LNCAP (cell line): ENCODE data around the gene PI4KA.

Source experiments
- CTCF ChIP-seq: fragments of 450-650 bp; IDR thresholded peaks from 2 replicates; pipeline ENCODE4 v1.5.1; 2017; ENCODE audit warnings: mild to moderate bottlenecking

The PI4KA gene

DNA sequence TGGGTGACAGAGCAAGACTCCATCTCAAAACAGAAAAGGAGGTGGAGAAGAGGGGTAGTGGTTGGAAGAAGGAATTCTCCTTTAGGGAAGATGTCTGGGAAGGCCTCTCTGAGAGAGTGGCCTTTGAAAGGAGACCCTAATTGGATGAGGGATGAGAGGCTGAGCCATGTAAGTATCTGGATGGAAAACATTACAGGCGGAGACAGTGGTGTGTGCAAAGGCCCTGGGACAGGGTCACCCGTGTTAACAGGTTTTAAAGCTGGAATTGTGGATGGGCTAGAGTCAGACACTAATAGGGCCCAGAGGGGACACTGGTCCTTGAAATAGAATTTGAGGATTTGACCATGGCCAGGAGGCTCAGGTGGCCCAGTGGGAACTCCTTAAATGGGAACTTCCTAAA is 10.6 kb upstream of the PI4KA start:
- TF ChIP-seq CTCF, result no peak

DNA sequence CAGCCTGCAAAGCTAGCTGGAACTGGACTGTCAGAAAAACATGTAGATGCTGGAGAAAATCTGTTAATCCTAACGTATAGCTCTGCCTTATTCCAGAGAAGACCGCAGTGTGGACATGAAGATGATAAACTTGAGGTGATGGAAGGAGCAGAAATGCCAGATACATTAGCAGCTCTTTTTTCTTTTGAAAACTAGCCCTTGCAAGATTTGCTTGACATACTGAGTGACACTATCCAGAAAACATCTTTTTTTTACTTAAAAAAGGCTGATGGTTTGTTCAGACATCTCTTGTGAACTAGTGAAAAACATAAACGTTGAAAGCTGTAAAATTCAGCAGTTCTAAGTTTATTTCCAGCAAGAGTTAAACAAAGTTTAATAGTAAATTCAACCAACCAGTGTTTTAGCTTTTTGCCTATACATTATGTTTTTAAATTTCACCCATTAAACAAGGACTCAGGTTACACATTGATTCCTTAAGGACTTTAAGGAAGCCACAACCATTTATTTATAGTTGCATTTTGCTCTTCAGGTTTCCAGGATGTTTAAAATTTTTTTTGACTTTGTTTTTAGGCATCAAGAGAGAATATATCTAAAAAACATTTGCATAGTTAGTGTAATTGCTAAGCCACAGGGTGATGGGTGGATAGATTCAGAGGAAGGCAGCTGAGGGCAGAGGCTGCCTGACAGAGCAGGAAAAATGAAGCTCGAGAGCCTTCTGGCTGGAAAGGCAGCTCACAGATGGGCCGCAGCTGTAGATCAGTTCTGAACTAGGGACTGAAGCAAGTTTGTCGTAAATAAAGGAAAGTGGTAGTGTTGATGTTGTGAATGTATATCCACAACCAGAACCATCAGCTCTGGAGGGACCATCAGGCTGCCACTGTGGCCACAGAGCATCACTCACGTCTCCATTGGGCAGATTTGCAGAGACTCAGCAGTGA is 9.7 kb upstream of the PI4KA start:
- no peak for TF ChIP-seq CTCF

GRCh38 chr22:20867179-20868024 is 8.8 kb upstream of the PI4KA start:
- no peak for TF ChIP-seq CTCF

GRCh38 chr22:20866736-20867135 is 8.1 kb upstream of the PI4KA start:
- no peak for TF ChIP-seq CTCF

- no peak for TF ChIP-seq CTCF
These were observed 7.3 kb upstream of the PI4KA start for GRCh38 chr22:20865875-20866445.

- no peak for TF ChIP-seq CTCF
These were observed 6.7 kb upstream of the PI4KA start for GRCh38 chr22:20865331-20865730.

DNA sequence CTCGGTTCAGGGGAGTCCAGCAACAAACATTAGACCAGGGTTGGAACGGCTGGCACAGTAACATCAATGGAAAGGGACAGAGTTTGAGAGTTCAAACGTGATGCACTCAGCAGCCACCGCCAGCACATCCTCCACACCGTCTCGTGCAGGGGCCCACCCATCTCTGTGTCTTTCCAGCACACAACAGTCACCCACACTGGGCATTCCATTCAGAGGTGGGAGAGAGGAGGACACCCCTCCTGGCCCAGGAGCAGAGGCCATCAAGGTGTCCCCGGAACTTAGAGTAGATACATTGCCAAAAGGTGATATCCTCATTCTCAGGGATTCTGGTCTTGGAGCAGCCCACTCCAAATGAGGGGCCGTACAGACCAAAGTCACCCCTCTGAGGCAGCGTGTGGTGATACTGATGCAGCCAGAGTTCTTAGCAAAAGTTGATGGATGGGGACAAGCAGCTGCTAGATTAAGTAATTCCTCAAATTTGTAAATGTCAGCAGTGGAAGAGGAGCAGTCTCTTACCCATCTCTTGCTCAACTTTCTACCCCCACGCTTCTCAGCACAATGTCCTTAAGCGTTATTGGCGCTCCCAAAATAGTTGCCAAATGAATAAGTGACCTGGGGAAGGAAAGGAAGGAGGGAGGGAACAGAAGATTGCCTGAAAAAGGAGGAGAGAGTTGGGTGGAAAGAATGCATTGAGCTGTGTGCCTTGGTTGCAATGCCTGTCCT is 5.7 kb upstream of the PI4KA start:
- TF ChIP-seq CTCF, result no peak
